Sigmoid colon (tissue), 7 donors: ENCODE results near the gene PIF1. TPM values are rescaled to one million over a fixed set of nuclear protein-coding genes. Genes with fewer than 3 reads are reported as not detected.

Experiments
- DNase-seq: peaks from one replicate; pipeline ENCODE4 v3.0.0-alpha.2; 2019
- H3K27ac ChIP-seq, 4 donors: fragments of 200-600 bp; sonication (generic); one replicate each; pipeline ENCODE4 v1.5.1; 2016 to 2019; ENCODE audit warnings: mild to moderate bottlenecking in 1 of 4
- H3K27me3 ChIP-seq, 3 donors: fragments of 200-600 bp; sonication (generic); one replicate each; pipeline ENCODE4 v1.5.1; 2019; ENCODE audit warnings: mild to moderate bottlenecking in 1 of 3
- H3K36me3 ChIP-seq, 4 donors: fragments of 200-600 bp; sonication (generic); one replicate each; pipeline ENCODE4 v1.5.1; 2016 to 2019
- H3K4me1 ChIP-seq, 4 donors: fragments of 200-600 bp; sonication (generic); one replicate each; pipeline ENCODE4 v1.5.1; 2017 to 2019
- H3K4me3 ChIP-seq, 4 donors: fragments of 200-600 bp; sonication (generic); one replicate each; pipeline ENCODE4 v1.5.1; 2017 to 2019; ENCODE audit warnings: mild to moderate bottlenecking in 2 of 4, moderate library complexity in 1 of 4
- H3K9me3 ChIP-seq, 4 donors: fragments of 200-600 bp in 3 of 4; sonication (generic) in 3 of 4; one replicate each; pipeline versions ENCODE4 v1.5.1 to v1.6.1; 2013 to 2019
- EP300 ChIP-seq, 4 donors: sonication (generic); formaldehyde crosslinking; IDR thresholded peaks; one replicate each; pipeline ENCODE4 v1.6.1; 2017; ENCODE audit warnings: antibody characterized with exemption in 4 of 4
- POLR2A ChIP-seq, 2 donors: fragments of 450-650 bp; IDR thresholded peaks; one replicate each; pipeline ENCODE4 v1.6.1; 2016; ENCODE audit warnings: antibody characterized with exemption in 2 of 2, mild to moderate bottlenecking in 2 of 2, moderate library complexity in 2 of 2
- POLR2AphosphoS5 ChIP-seq, 4 donors: sonication (generic); formaldehyde crosslinking; IDR thresholded peaks; one replicate each; pipeline ENCODE4 v1.6.1; 2017; ENCODE audit warnings: antibody characterized with exemption in 4 of 4
- WGBS, 2 donors: extraction: QIAGEN DNeasy Blood & Tissue Kit; methylation state at CpG; one replicate each; pipeline ENCODE4 v1.1.7; 2013; 5-methylcytosine and 5-hydroxymethylcytosine counted together
- intact Hi-C: fragments of 100-400 bp; cut with DNase I; formaldehyde crosslinking; loops from one replicate; pipeline ENCODE4 v1.15.1; 2023
- polyA plus RNA-seq, 3 donors: library from polyadenylated mRNA; stranded (reverse); fragments of 200-250 nt; gene quantifications; one replicate each; pipeline ENCODE4 v1.2.3, GENCODE V29; 2013
- total RNA-seq, 4 donors: library from RNA; depleted of rRNA; stranded (reverse); fragments of >200 nt; gene quantifications; one replicate each; pipeline ENCODE4 v1.1.0, GENCODE V29; 2016
- TF ChIP-seq, protein P1 (sequence below), 4 experiments: fragments of 450-650 bp in 3 of 4; fragments of 200-600 bp in 1 of 4; IDR thresholded peaks; one replicate each; pipeline ENCODE4 v1.5.1; 2016 to 2019; ENCODE audit warnings: antibody characterized with exemption in 4 of 4, mild to moderate bottlenecking in 3 of 4, moderate library complexity in 2 of 4
- donor health status: healthy with polysubstance abuse.
- donor health status: Bipolar disorder and iron deficiency.
- donor health status: healthy.

Gene PIF1
- total and polyA plus RNA-seq, 7 donors, result 0.69 to 12.9 (median 2.4) TPM

GRCh38 chr15:64865126-64865997 lies 39.9 kb upstream of the PIF1 start:
- peaks cover 0 to 42% (median 26%) of the 10 kb centered on the region in 4 donors for H3K4me1 ChIP-seq
- H3K27ac ChIP-seq, result peak overlapping the region; percentile 52 to 71 (median 58)
- intact Hi-C loops, result no loop called here
- H3K9me3 ChIP-seq, result no peaks in the 10 kb centered on the region
- no peak overlapping the region for H3K4me3 ChIP-seq
- 82 to 87% methylated on average over 12 of the region's 12 CpGs for WGBS, 2 donors
- no peaks in the 10 kb centered on the region for H3K27me3 ChIP-seq
- no peak for DNase-seq
- H3K36me3 ChIP-seq, result peaks cover 19 to 53% (median 27%) of the 10 kb centered on the region in 4 donors
- TF ChIP-seq POLR2A (IDR thresholded peaks at IDR 0.05) (no peak), EP300 (IDR thresholded peaks at IDR 0.05) (no peak), POLR2AphosphoS5 (IDR thresholded peaks at IDR 0.05) (no peak)
- TF ChIP-seq, protein P1, sequence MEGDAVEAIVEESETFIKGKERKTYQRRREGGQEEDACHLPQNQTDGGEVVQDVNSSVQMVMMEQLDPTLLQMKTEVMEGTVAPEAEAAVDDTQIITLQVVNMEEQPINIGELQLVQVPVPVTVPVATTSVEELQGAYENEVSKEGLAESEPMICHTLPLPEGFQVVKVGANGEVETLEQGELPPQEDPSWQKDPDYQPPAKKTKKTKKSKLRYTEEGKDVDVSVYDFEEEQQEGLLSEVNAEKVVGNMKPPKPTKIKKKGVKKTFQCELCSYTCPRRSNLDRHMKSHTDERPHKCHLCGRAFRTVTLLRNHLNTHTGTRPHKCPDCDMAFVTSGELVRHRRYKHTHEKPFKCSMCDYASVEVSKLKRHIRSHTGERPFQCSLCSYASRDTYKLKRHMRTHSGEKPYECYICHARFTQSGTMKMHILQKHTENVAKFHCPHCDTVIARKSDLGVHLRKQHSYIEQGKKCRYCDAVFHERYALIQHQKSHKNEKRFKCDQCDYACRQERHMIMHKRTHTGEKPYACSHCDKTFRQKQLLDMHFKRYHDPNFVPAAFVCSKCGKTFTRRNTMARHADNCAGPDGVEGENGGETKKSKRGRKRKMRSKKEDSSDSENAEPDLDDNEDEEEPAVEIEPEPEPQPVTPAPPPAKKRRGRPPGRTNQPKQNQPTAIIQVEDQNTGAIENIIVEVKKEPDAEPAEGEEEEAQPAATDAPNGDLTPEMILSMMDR (IDR thresholded peaks at IDR 0.05), result no peak

DNA sequence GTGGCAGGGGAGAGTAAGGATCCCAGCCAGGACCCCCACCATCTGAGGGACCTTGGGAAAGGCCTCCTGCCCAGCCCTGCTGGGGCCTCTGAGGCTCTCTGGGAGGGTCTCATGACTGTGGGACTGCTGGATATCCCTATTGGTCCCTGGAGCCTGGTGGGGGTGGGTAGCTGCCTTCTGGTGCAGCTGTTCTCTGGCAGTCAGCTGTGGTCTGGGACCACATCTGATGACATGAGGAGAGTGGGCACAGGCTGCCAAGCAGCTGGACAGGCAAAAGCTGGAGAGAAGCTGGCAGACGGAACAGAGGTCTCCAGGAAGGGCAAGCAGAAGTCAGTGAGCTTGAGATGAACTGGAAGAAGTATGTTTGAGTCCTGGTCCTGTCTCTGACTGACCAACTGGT lies 38.6 kb upstream of the PIF1 start:
- H3K36me3 ChIP-seq, result peaks cover 21 to 65% (median 33%) of the 10 kb centered on the region in 4 donors
- DNase-seq, result no peak
- no peaks in the 10 kb centered on the region for H3K9me3 ChIP-seq
- H3K4me3 ChIP-seq, result no peak overlapping the region
- peak overlapping the region in 3 of 4 donors; percentile 46 to 71 (median 52) for H3K27ac ChIP-seq
- 76 to 85% methylated on average over 1 of the region's 1 CpG for WGBS, 2 donors
- peaks cover 0 to 48% (median 34%) of the 10 kb centered on the region in 4 donors for H3K4me1 ChIP-seq
- TF ChIP-seq EP300 (IDR thresholded peaks at IDR 0.05) (no peak), POLR2AphosphoS5 (IDR thresholded peaks at IDR 0.05) (no peak), POLR2A (IDR thresholded peaks at IDR 0.05) (no peak)
- TF ChIP-seq, protein P1 (IDR thresholded peaks at IDR 0.05), result no peak
- intact Hi-C loops, result no loop called here
- H3K27me3 ChIP-seq, result no peaks in the 10 kb centered on the region

GRCh38 chr15:64862408-64862807 lies 37.0 kb upstream of the PIF1 start:
- peak overlapping the region in 1 of 4 donors; percentile 1 for H3K27ac ChIP-seq
- H3K36me3 ChIP-seq, result peaks cover 21 to 65% (median 33%) of the 10 kb centered on the region in 4 donors
- peaks cover 0 to 58% (median 44%) of the 10 kb centered on the region in 4 donors for H3K4me1 ChIP-seq
- H3K9me3 ChIP-seq, result no peaks in the 10 kb centered on the region
- intact Hi-C loops, result no loop called here
- no peak for DNase-seq
- no peak for TF ChIP-seq EP300 (IDR thresholded peaks at IDR 0.05)
- TF ChIP-seq POLR2A (IDR thresholded peaks at IDR 0.05), result no peak
- TF ChIP-seq, protein P1 (IDR thresholded peaks at IDR 0.05), result no peak
- no peak for TF ChIP-seq POLR2AphosphoS5 (IDR thresholded peaks at IDR 0.05)
- H3K27me3 ChIP-seq, result no peaks in the 10 kb centered on the region
- H3K4me3 ChIP-seq, result no peak overlapping the region
- 98 to 100% methylated on average over 1 of the region's 1 CpG for WGBS, 2 donors

- DNase-seq, result no peak
- Histone ChIP-seq H3K27ac (peak overlapping the region in 1 of 4 donors; percentile 1), H3K4me3 (no peak overlapping the region), H3K27me3 (no peaks in the 10 kb centered on the region), H3K36me3 (peaks cover 21 to 65% (median 33%) of the 10 kb centered on the region in 4 donors), H3K9me3 (no peaks in the 10 kb centered on the region), H3K4me1 (peaks cover 0 to 58% (median 44%) of the 10 kb centered on the region in 4 donors)
- TF ChIP-seq EP300 (IDR thresholded peaks at IDR 0.05), result no peak
- TF ChIP-seq, protein P1 (IDR thresholded peaks at IDR 0.05), result no peak
- TF ChIP-seq POLR2AphosphoS5 (IDR thresholded peaks at IDR 0.05), result no peak
- no peak for TF ChIP-seq POLR2A (IDR thresholded peaks at IDR 0.05)
- intact Hi-C loops, result no loop called here
- 91 to 99% methylated on average over 4 of the region's 4 CpGs for WGBS, 2 donors
Observed at GRCh38 chr15:64861960-64862359, 36.5 kb upstream of the PIF1 start.
